PC-9 (cell line): ENCODE data around the gene CRYBG1.
A peak's percentile ranks its signal among the peaks of the same experiment; 100 is the strongest.

Source experiments
- CTCF ChIP-seq: fragments of 200-600 bp; sonication (generic); conservative IDR thresholded peaks from 2 replicates; pipeline ENCODE4 v1.6.1; 2017; ENCODE audit warnings: mixed run types, antibody characterized with exemption, mild to moderate bottlenecking, moderate library complexity
- EZH2 ChIP-seq: fragments of 200-600 bp; sonication (generic); IDR thresholded peaks from 2 replicates; pipeline ENCODE4 v1.8.0; 2017; ENCODE audit warnings: antibody characterized with exemption, low read depth

GRCh38 chr6:106334646-106335448, 25.7 kb upstream of the CRYBG1 start:
- TF ChIP-seq EZH2 (no peak), CTCF (peak; percentile 88)
